ENCODE results near the gene RASGRP2.

The RASGRP2 gene

DNA sequence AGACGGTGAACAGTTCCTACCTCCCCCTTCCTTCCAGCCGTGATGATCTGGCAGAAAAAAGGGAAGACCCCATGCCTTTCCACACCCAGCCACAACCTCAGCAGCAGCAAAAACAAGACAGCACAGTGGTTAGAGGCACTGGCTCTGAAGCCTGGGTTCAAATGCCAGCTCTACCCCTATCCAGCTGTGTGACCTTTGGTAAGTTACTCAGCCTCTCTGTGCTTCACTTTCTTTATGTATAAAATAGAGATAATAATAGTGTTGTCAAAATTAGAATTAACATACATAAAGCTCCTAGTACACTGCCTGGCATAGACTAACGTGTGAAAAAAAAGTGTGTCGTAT is 25.2 kb downstream of the RASGRP2 start:
- TF ChIP-seq, protein P1, sequence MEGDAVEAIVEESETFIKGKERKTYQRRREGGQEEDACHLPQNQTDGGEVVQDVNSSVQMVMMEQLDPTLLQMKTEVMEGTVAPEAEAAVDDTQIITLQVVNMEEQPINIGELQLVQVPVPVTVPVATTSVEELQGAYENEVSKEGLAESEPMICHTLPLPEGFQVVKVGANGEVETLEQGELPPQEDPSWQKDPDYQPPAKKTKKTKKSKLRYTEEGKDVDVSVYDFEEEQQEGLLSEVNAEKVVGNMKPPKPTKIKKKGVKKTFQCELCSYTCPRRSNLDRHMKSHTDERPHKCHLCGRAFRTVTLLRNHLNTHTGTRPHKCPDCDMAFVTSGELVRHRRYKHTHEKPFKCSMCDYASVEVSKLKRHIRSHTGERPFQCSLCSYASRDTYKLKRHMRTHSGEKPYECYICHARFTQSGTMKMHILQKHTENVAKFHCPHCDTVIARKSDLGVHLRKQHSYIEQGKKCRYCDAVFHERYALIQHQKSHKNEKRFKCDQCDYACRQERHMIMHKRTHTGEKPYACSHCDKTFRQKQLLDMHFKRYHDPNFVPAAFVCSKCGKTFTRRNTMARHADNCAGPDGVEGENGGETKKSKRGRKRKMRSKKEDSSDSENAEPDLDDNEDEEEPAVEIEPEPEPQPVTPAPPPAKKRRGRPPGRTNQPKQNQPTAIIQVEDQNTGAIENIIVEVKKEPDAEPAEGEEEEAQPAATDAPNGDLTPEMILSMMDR (IDR thresholded peaks at IDR 0.05; ENCODE audit: borderline replicate concordance, control extremely low read depth, extremely low read depth, insufficient read depth, missing control alignments) = no peak
- in situ Hi-C loops (cut with MboI; ENCODE audit: low sequenced_read_pairs, unreplicated experiment) = no loop called here
- DNase-seq (ENCODE audit: low spot score) = no peak

- in situ Hi-C loops (cut with MboI; ENCODE audit: low sequenced_read_pairs, unreplicated experiment) = no loop called here
- TF ChIP-seq, protein P1 (IDR thresholded peaks at IDR 0.05; ENCODE audit: borderline replicate concordance, control extremely low read depth, extremely low read depth, insufficient read depth, missing control alignments) = no peak
- DNase-seq (ENCODE audit: low spot score) = no peak
These were observed 25.7 kb downstream of the RASGRP2 start for GRCh38 chr11:64718084-64718779.

DNA sequence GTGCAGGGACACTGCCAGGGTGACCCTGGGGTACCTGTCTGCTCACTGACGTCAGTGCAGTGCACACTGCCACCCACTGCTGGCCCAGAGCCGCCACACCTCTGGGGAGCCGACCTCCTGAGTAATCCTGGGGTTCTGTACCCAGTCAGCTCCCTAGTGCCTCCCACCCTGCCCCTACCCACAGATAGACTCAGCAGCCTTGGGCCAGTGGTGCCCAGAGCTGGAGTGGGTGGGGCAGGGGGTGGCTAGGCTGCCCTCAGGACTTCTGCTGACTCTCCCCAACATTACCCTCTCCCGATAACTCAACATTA is 26.7 kb downstream of the RASGRP2 start:
- DNase-seq (ENCODE audit: low spot score) = peak; percentile 26
- TF ChIP-seq, protein P1 (IDR thresholded peaks at IDR 0.05; ENCODE audit: borderline replicate concordance, control extremely low read depth, extremely low read depth, insufficient read depth, missing control alignments) = no peak
- in situ Hi-C loops (cut with MboI; ENCODE audit: low sequenced_read_pairs, unreplicated experiment) = no loop called here

GRCh38 chr11:64716473-64717267 is 27.3 kb downstream of the RASGRP2 start:
- DNase-seq (ENCODE audit: low spot score) = no peak
- in situ Hi-C loops (cut with MboI; ENCODE audit: low sequenced_read_pairs, unreplicated experiment) = no loop called here
- TF ChIP-seq, protein P1 (IDR thresholded peaks at IDR 0.05; ENCODE audit: borderline replicate concordance, control extremely low read depth, extremely low read depth, insufficient read depth, missing control alignments) = no peak

GRCh38 chr11:64715756-64716472 is 28.0 kb downstream of the RASGRP2 start:
- in situ Hi-C loops (cut with MboI; ENCODE audit: low sequenced_read_pairs, unreplicated experiment) = no loop called here
- TF ChIP-seq, protein P1 (IDR thresholded peaks at IDR 0.05; ENCODE audit: borderline replicate concordance, control extremely low read depth, extremely low read depth, insufficient read depth, missing control alignments) = no peak
- DNase-seq (ENCODE audit: low spot score) = no peak

DNA sequence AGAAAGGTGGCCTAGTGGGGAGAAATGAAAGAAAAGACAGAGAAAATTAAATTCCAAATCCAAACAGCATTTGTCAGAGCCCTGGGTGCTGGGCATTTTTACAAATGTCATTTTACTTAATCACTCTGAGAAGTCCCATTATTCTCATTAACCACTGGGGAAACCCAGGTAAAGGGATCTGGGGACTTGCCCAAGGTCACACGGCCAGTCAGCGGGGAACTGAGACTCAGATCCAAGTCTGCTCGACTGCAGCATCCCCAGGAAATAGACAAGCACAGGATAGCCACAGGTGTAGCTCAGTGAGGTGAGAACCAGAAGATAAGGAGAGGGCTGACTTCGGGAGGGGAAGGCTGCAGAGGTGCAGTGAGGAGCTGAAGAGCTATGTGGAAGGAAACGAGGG is 28.8 kb downstream of the RASGRP2 start:
- TF ChIP-seq, protein P1 (IDR thresholded peaks at IDR 0.05; ENCODE audit: borderline replicate concordance, control extremely low read depth, extremely low read depth, insufficient read depth, missing control alignments) = no peak
- in situ Hi-C loops (cut with MboI; ENCODE audit: low sequenced_read_pairs, unreplicated experiment) = no loop called here
- DNase-seq (ENCODE audit: low spot score) = no peak

Measured in GM13976 (cell line).